ENCODE results near the gene MAPK8.
"Not testable (repeated sequence)": the region's sequence is repeated elsewhere in the genome, so short reads cannot be mapped to it uniquely, and the experiment has no call there.

The MAPK8 gene

DNA sequence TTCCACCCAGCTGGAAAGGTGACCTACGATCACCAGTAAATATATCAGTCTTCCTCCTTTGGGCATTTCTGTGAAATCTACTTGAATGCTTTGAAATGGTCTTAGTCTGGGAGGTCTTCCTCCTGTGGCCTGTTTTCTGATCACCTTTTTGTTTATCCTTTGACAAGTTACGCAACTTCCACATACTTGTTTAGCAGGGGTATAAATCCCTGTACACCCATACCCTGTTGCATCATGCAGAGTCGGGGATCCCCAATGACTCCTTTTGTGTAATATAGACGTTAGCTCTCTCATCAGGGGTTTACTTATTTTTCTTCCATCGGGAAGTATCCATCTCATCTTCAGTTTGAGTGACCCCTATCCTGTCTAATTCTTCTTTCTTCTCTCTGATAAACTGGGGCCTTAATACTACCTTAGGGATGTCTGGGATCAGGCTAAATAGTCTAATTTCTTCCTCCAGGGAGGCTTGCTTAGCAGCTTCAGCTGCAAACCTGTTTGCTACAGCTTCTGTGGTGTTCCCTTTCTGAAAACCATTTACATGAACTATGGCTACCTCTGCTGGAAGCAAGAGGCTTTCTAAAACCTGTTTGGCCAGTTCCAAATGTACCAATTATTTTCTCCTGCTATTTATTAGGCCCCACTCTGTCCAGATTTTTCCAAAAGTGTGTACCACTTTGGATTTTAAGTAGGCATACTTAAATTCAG is 25.8 kb downstream of the MAPK8 start:
- Histone ChIP-seq H3K27ac (peak overlapping the region in 4 of 21 experiments; percentile 3 to 35 (median 7)), H3K4me3 (no peak overlapping the region)

DNA sequence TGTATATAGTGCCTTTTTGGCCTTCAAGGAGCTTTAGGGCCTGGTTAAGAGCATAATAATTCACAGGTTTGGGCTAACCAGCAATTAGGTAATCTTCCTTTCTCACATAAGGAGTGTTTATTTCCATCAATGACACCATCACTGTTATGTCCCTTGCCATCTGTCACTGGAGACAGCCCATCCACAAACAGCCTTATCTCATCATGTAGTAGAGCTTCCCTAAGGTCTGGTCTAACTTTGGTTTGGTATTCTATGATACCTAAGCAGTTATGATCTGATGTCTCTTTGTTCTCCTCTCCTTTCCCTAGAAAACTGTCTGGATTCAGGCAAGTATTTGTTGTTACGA is 26.4 kb downstream of the MAPK8 start:
- H3K27ac ChIP-seq, result peak overlapping the region in 2 of 21 experiments; percentile 4 to 10
- H3K4me3 ChIP-seq, result no peak overlapping the region

DNA sequence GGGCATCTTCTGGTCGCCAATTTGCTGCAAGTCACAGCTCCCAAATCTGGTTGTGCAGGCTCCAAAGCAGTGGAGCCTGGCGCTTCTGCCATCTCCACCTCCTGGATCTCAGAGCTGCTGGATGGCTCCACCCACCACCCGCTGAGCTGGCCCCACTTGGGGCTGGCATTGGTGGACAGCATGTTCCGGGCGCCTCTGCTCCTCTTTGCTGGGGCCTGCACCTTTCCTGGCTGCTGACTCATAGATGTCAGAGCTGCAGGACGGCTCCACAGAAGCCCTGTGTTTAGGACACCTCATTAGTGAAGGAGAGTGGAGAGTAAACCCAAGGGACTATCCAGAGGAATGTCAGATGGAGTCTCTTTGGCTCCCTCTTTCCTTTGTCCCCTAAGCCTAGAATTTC is 27.4 kb downstream of the MAPK8 start:
- peak overlapping the region in 4 of 21 experiments; percentile 4 to 40 (median 17) for H3K27ac ChIP-seq
- H3K4me3 ChIP-seq, result no peak overlapping the region

DNA sequence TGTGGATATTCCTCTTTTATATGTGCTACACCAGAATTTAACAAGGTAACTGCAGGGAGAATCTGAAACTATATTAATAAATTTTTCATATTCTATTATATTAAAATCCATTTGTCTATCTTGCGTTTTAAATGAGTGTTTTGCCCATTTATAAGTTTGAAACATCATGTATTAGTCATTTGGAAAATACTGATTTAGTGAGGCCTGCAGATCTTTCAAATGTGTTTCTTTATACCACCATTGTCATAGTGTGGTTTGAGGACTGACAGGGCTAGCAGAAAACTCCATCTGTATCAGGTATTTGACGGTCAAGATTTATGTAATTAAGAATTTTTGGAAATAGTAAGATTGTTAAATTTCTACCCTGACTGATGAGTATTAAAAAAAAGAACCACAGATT is 29.3 kb downstream of the MAPK8 start:
- no peak overlapping the region for H3K4me3 ChIP-seq
- H3K27ac ChIP-seq, result no peak overlapping the region

DNA sequence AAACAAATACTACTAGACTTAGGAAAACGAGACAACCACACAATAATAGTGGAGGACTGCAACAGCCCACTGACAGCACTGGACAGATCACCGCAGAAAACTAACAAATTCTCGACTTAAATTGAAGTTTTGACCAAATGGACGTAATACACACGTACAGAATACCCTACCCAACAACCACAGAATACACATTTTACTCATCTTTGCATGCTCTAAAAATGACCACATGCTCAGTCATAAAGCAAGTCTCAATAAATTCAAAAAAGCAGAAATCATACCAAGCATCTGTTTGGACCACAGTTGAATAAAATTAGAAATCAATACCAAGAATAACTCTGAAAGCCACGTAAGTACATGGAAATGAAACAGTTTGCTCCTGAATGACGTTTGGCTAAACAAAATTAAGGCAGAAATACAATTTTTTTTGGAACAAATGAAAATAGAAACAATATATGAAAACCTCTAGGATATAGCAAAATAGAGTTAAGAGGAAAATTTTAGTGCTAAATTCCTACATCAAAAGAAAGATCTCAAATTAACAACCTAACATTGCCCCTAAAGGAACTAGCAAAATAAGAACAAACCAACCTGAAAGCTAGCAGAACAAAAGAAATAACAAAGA is 30.6 kb downstream of the MAPK8 start:
- Histone ChIP-seq H3K27ac (no peak overlapping the region), H3K4me3 (no peak overlapping the region)

DNA sequence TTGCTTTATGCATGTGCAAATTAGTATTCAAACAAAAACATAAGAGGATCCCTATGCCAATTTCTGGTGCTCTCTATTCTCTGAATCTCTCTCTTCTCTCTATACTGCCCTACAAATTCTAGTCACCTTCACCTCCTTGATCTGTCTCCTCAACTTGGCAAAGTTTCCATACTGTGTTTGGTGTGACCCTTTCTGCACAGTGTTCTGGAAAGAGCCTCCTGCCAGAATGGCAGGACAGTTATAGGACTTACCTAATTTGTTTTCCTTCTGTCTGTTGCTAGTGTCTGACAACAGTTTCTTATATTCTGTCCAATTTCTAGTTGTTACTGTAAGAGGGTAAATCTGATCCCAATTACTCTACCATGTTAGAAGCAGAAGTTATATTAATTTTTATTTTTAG is 34.3 kb downstream of the MAPK8 start:
- Histone ChIP-seq H3K4me3 (no peak overlapping the region), H3K27ac (no peak overlapping the region)

DNA sequence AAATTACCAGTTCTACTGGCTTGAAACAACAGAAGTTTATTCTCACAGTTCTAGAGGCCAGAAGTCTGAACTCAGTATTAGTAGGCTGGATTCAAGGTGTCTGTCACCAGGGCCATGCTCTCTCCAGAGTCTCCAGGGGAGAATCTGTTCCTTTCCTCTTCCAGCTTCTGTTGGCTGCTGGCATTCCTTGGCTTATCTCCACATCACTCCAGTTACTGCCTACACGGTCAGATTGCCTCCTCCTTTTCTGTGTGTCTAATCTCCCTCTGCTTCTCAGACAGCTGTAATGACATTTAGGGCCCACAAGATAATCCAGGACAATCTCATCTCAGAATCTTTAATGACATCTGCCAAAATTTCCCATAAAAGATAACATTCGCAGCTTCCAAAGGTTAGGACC is 36.6 kb downstream of the MAPK8 start:
- H3K27ac ChIP-seq, result no peak overlapping the region

DNA sequence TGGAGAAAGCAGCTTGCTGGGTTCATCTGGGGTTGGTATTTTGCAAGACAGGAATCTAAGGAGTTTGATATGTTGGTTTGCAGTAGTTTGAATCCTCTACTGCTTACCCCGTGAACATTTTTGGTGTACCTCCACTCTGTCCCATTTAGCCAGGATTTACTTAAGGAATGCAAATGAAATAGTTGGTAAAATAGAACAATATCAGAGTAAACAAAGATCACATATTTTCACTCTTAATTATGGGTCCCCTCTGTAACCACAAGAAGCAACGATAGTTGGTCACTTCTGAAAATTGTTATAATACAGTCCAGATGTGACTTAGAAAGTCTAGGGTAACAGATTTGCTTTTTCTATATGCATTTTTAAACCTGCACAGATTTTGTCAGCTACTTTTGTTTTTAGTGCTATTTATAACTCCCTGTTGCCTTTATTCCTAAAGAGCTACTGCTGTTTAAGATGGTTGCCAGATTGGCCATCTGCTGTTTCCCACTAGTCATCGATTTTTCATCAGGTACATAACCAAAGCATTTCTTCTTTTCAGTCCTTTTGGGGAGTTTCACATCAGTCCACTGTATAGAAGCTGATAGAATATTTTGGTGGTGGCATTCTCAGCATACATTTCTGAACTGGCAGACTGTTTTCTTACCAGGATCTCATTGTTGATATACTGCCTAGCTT is 37.6 kb downstream of the MAPK8 start:
- H3K4me3 ChIP-seq, result no peak overlapping the region
- H3K27ac ChIP-seq, result no peak overlapping the region

More for the DNA sequence above, 36.6 kb downstream of the MAPK8 start:
- no peak overlapping the region for H3K4me3 ChIP-seq

DNA sequence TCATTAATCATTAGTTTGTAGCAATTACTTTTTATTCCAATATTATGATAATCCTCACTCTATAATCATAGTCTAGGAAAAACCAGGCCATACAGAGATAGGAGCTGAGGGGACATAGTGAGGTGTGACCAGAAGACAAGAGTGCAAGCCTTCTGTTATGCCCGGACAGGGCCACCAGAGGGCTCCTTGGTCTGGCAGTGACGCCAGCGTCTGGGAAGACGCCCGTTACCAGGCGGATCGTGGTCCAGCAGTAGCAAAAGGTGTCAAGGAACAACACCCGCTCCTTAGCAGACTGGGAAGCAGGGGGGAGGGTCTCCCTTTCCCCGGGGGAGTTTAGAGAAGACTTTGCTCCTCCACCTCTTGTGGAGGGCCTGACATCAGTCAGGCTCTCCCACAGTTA is 39.8 kb downstream of the MAPK8 start:
- not testable (repeated sequence) for H3K4me3 ChIP-seq, H3K27ac ChIP-seq

DNA sequence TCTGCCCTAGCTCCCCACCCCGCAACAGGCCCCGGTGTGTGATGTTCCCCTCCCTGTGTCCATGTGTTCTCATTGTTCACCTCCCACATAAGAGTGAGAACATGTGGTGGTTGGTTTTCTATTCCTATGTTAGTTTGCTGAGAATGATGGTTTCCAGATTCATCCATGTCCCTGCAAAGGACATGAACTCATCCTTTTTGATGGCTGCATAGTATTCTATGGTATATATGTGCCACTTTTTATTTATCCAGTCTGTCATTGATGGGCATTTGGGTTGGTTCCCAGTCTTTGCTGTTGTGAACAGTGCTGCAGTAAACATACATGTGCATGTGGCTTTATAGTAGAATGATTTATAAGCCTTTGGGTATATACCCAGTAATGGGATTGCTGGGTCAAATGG is 41.1 kb downstream of the MAPK8 start:
- H3K4me3 ChIP-seq, H3K27ac ChIP-seq: not testable (repeated sequence)

DNA sequence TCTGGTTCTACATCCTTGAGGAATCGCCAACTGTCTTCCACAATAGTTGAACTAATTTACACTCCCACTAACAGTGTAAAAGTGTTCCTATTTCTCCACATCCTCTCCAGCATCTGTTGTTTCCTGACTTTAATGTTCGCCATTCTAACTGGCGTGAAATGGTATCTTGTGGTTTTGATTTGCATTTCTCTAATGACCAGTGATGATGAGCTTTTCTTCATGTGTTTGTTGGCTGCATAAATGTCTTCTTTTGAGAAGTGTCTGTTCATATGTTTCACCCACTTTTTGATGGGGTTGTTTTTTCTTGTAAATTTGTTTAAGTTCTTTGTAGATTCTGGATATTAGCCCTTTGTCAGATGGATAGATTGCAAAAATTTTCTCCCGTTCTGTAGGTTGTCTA is 41.5 kb downstream of the MAPK8 start:
- H3K4me3 ChIP-seq, result not testable (repeated sequence)

DNA sequence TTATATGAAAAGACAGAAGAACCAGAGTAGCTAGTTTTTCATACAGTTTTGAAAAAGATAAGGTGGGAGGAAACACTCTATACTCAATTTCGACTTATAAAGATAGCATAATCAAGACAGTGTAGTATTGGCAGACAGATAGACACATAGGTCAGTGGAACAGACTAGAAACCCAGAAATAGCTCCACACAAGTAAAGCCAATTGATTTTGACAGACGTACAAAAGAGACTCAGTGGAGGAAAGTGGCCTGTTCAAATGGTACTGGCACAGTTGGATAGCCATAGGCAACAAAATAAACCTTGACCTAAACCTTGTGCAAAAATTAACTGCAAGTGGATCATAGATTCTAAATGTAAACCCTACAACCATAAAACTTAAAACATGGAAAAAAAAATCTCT is 46.8 kb downstream of the MAPK8 start:
- no peak overlapping the region for H3K27ac ChIP-seq
- H3K4me3 ChIP-seq, result no peak overlapping the region

More for the DNA sequence above, 41.5 kb downstream of the MAPK8 start:
- H3K27ac ChIP-seq, result not testable (repeated sequence)

DNA sequence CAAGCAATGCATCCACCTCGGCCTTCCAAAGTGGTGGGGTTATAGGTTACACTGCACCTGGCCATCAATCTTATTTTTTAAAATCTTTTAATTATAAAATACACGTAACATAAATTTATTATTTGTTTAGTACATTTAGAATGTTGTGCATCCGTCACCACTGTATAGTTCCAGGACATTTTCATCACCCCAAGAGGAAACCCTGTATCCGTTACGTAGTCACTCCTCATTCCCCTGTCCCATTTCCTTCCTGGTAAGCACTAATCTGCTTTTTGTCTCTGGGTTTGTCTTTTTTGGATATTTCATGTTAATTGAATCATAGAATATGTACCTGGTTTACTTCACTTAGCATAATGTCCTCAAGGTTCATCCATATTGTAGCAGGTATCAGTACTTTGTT is 51.2 kb downstream of the MAPK8 start:
- H3K27ac ChIP-seq, result no peak overlapping the region
- no peak overlapping the region for H3K4me3 ChIP-seq

DNA sequence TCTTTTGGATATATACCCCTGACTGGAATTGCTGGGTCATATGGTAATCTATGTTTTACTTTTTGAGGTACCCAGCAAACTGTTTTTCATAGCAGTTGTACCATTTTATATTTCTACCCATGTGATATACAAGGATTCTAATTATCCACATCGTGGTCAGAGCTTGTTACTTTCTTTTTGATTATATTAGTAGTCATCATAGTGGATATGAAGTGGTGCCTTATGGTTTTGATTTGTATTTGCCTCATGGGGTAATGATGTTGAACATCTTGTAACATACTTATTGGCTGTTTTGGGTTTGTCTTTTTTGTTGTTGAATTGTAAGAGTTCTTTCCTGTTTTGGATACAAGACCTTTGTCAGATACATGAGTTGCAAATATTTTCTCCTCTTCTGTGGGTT is 51.7 kb downstream of the MAPK8 start:
- no peak overlapping the region for H3K27ac ChIP-seq
- H3K4me3 ChIP-seq, result no peak overlapping the region

DNA sequence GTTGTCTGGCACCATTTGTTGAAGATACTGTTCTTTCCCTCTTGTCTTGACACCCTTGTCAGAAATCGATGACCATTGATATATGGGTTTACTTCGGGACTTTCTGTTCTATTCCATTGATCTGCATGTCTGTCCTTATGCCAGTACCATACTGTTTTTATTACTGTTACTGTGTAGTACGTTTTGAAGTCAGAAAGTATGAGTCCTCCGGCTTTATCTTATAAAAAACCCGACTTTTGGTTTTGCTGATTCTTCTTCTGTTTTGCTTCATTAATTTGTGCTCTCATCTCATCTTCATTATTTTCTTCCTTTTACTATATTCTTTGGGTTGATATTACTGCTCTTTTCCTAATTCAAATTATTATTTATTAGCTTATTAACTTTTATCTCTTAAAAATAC is 52.4 kb downstream of the MAPK8 start:
- Histone ChIP-seq H3K4me3 (no peak overlapping the region), H3K27ac (no peak overlapping the region)

DNA sequence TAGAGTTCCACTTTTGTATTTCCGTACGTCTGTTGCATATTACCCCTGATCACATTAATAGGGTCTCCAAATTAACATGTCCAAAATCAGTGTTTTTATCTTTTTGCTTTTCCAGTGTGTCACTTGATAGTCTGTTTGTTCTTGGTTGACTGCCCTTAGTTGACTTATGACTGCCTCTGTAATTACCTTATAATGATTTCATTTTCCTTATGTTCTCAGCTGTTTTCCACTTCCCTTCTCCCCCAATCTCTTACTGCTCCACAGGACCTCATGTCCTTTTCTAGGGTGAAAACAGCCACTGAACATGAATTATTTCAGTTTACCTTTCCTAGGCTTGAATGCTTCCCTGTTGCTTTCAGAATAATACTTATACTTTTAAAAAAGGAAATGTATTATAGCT is 54.7 kb downstream of the MAPK8 start:
- no peak overlapping the region for H3K27ac ChIP-seq
- H3K4me3 ChIP-seq, result no peak overlapping the region

DNA sequence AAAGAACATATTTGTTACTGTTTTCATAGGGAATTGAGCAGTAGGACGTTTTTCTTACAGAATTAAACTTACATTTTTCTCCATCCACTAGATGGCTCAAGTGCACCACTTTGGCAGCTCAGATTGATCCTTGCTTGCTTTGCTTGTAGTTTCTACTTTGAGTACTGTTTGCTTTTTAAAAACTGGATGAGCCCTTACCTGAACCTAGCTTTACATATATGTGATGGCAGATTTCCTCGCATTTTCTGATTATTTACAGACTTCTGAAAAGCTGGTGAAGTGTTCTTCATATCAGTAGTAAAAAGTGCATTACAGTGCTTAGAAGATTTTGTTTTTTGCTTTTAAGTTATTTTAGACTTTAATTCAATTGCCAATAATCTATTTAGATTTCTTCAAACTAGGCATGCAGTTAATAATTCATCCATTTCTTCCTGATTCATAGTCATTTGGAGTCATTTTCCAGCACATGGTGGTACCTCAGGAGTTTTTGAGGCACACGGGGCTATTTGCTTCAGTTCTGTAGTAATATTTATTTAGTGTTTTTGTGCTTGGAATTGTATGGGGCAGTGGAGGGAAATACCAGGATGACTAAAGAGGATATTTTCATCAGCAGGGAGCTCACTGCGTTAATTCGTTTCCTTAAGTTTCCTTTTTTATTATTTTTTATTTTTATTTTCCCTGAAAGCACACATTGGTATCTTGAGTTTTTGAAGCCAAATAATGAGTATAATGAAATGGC is 57.3 kb downstream of the MAPK8 start:
- Histone ChIP-seq H3K27ac (peak overlapping the region in 3 of 21 experiments; percentile 40 to 64 (median 50)), H3K4me3 (no peak overlapping the region)

DNA sequence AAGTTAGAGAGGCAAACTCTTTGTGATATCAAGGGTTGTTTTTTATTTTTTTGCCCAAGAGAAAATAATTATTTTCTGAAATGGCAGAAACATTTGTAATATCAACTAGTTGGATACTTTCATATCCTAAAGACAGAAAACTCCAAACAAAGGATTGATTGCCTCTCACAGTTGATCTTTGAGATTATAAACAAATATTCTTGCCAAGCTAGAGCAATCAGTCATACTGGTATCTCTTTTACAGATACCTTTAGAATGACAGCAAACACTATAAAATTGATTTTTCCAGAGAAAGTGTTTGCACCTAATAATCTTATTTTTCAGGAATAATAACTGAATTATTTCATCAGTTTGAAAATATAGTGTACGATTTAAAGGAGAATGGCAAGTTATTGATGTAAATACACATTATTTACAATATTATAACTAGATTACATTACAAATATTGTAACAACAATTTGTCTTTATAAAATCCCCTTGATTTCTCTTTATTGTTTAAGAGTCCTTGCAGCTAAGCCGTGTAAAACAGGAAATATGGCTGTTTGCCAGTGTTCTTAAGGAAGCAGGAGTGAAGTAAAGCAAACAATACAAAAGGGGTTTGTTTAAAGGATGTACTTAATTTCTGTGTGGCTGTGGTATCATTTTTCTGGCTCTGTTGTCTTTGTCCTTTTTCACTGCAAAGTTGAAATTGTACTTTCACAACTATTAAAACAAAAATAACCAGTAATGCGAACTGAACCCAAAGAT is 58.4 kb downstream of the MAPK8 start:
- peak overlapping the region in 2 of 21 experiments; percentile 50 to 64 for H3K27ac ChIP-seq
- no peak overlapping the region for H3K4me3 ChIP-seq

DNA sequence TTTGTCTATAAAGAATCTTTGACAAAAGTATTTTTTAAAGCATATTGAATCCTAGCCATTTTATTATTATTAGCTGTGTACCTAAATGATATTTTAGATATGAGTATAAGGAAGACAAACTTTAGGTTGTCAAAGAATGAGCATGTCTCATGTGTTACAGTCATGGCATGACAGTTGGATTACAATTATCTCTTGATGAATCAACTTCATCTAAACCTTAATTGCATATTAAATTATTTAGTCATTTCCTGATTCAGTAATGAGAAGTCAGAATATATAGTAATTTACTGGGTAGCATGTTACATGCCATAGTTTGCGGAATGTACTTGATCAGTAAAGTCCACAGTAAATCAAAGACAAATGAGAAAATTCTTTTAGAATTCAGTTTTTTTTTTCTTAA is 59.2 kb downstream of the MAPK8 start:
- no peak overlapping the region for H3K4me3 ChIP-seq
- H3K27ac ChIP-seq, result peak overlapping the region in 3 of 21 experiments; percentile 40 to 64 (median 50)

DNA sequence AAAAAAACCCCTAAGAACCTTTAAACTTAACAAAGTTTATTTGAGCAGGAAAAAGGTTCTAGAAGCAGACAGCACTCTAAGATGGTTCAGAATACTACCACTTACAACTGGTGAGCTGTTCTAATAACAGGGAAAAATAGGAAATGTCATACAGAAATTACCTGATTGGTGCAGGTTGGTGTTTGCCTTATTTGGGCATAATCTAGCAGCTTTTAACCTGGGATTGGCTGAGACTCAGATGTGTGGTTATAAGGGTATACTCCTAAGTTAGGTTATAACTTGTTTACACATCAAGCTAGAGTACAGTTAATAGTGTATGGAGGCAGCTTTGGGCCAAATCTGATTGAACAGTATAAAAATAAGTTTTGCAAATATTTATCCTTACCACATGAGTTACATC is 59.8 kb downstream of the MAPK8 start:
- Histone ChIP-seq H3K27ac (no peak overlapping the region), H3K4me3 (no peak overlapping the region)
